22Rv1 (cell line): ENCODE results near the gene MORN1.

ENCODE experiments used
- ZFX ChIP-seq: fragments of 450-650 bp; IDR thresholded peaks from 2 replicates; pipeline ENCODE4 v1.6.1; 2017; ENCODE audit warnings: antibody characterized with exemption, borderline replicate concordance
- TF ChIP-seq, protein P1 (sequence below): fragments of 450-650 bp; IDR thresholded peaks from 2 replicates; pipeline ENCODE4 v1.5.1; 2017; ENCODE audit warnings: mild to moderate bottlenecking

DNA sequence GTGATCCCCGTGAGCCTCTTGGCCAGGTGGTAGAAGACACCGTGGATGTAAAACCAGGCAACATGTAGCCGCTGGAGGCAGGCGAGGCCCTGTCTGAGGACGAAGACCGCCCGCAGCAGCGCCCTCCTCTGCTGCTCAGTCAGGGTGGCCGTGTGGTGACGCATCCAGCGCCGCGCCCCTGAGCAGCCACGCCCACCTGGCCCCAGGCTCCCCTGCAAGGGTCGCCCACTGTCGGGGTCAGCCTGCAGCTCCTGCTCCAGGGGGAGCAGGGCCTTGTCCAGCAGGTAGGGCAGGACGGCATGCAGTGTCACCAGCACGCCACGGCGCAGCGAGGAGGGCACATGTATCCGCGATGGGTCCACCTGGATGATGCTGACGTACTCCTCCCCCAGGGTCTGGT, 17.1 kb upstream of the MORN1 start:
- TF ChIP-seq, protein P1, sequence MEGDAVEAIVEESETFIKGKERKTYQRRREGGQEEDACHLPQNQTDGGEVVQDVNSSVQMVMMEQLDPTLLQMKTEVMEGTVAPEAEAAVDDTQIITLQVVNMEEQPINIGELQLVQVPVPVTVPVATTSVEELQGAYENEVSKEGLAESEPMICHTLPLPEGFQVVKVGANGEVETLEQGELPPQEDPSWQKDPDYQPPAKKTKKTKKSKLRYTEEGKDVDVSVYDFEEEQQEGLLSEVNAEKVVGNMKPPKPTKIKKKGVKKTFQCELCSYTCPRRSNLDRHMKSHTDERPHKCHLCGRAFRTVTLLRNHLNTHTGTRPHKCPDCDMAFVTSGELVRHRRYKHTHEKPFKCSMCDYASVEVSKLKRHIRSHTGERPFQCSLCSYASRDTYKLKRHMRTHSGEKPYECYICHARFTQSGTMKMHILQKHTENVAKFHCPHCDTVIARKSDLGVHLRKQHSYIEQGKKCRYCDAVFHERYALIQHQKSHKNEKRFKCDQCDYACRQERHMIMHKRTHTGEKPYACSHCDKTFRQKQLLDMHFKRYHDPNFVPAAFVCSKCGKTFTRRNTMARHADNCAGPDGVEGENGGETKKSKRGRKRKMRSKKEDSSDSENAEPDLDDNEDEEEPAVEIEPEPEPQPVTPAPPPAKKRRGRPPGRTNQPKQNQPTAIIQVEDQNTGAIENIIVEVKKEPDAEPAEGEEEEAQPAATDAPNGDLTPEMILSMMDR = no peak
- no peak for TF ChIP-seq ZFX
